22Rv1 (cell line): Measurements from ENCODE around the gene SUN2.

ENCODE experiments used
- CTCF ChIP-seq: fragments of 450-650 bp; IDR thresholded peaks from 2 replicates; pipeline ENCODE4 v1.5.1; 2017; ENCODE audit warnings: mild to moderate bottlenecking
- ZFX ChIP-seq: fragments of 450-650 bp; IDR thresholded peaks from 2 replicates; pipeline ENCODE4 v1.6.1; 2017; ENCODE audit warnings: antibody characterized with exemption, borderline replicate concordance

GRCh38 chr22:38706101-38706900, 49.5 kb downstream of the SUN2 start:
- TF ChIP-seq CTCF (no peak), ZFX (no peak)
